ENCODE results near the gene SRM.
"Not testable (repeated sequence)": the region's sequence is repeated elsewhere in the genome, so short reads cannot be mapped to it uniquely, and the experiment has no call there.

Gene SRM

GRCh38 chr1:11039351-11040104 is 20.3 kb downstream of the SRM start:
- Histone ChIP-seq H3K4me3 (replicated peaks; ENCODE audit: insufficient read depth, low read length) (no peak overlapping the region), H3K27me3 (ENCODE audit: insufficient read depth, poor library complexity, severe bottlenecking) (no peaks in the 10 kb centered on the region), H3K27ac (replicated peaks) (no peak overlapping the region)
- TF ChIP-seq SPI1 (IDR thresholded peaks at IDR 0.05; ENCODE audit: borderline replicate concordance, low read depth) (no peak), POLR2AphosphoS5 (IDR thresholded peaks at IDR 0.05; ENCODE audit: low read depth) (no peak), REST (IDR thresholded peaks at IDR 0.05; ENCODE audit: insufficient replicate concordance, low read depth) (no peak), GABPA (IDR thresholded peaks at IDR 0.05; ENCODE audit: low read depth) (no peak), CTCF (IDR thresholded peaks at IDR 0.05; ENCODE audit: insufficient read depth, low read length) (no peak)
- DNase-seq (ENCODE audit: low read depth in 1 of 2, low spot score in 1 of 2): no peak

GRCh38 chr1:11037740-11038182 is 22.1 kb downstream of the SRM start:
- no peaks in the 10 kb centered on the region for H3K27me3 ChIP-seq (ENCODE audit: insufficient read depth, poor library complexity, severe bottlenecking)
- no peak for TF ChIP-seq POLR2AphosphoS5 (IDR thresholded peaks at IDR 0.05; ENCODE audit: low read depth)
- TF ChIP-seq CTCF (IDR thresholded peaks at IDR 0.05; ENCODE audit: insufficient read depth, low read length): peak; percentile 97
- no peak for TF ChIP-seq GABPA (IDR thresholded peaks at IDR 0.05; ENCODE audit: low read depth)
- peak; percentile 73 to 85 for DNase-seq (ENCODE audit: low read depth in 1 of 2, low spot score in 1 of 2)
- no peak overlapping the region for H3K27ac ChIP-seq (replicated peaks)
- H3K4me3 ChIP-seq (replicated peaks; ENCODE audit: insufficient read depth, low read length): no peak overlapping the region

- not testable (repeated sequence) for H3K4me3 ChIP-seq (replicated peaks; ENCODE audit: insufficient read depth, low read length); H3K27ac ChIP-seq (replicated peaks); H3K27me3 ChIP-seq (ENCODE audit: insufficient read depth, poor library complexity, severe bottlenecking); DNase-seq (ENCODE audit: low read depth in 1 of 2, low spot score in 1 of 2)
Observed at GRCh38 chr1:11037019-11037739, 22.6 kb downstream of the SRM start.

GRCh38 chr1:11031624-11032262 is 28.1 kb downstream of the SRM start:
- H3K27me3 ChIP-seq (ENCODE audit: insufficient read depth, poor library complexity, severe bottlenecking): no peaks in the 10 kb centered on the region
- no peak for DNase-seq (ENCODE audit: low read depth in 1 of 2, low spot score in 1 of 2)
- no peak overlapping the region for H3K27ac ChIP-seq (replicated peaks)
- TF ChIP-seq POLR2AphosphoS5 (IDR thresholded peaks at IDR 0.05; ENCODE audit: low read depth): no peak
- no peak for TF ChIP-seq REST (IDR thresholded peaks at IDR 0.05; ENCODE audit: insufficient replicate concordance, low read depth)
- no peak for TF ChIP-seq CTCF (IDR thresholded peaks at IDR 0.05; ENCODE audit: insufficient read depth, low read length)
- no peak for TF ChIP-seq GABPA (IDR thresholded peaks at IDR 0.05; ENCODE audit: low read depth)
- no peak for TF ChIP-seq SPI1 (IDR thresholded peaks at IDR 0.05; ENCODE audit: borderline replicate concordance, low read depth)
- no peak overlapping the region for H3K4me3 ChIP-seq (replicated peaks; ENCODE audit: insufficient read depth, low read length)
